ENCODE measurements around the gene MYOM1. TPM values are rescaled to one million over a fixed set of nuclear protein-coding genes. Genes with fewer than 3 reads are reported as not detected.

MYOM1 gene
- total RNA-seq, 1 experiment from 2014 or later = 0.41 TPM

DNA sequence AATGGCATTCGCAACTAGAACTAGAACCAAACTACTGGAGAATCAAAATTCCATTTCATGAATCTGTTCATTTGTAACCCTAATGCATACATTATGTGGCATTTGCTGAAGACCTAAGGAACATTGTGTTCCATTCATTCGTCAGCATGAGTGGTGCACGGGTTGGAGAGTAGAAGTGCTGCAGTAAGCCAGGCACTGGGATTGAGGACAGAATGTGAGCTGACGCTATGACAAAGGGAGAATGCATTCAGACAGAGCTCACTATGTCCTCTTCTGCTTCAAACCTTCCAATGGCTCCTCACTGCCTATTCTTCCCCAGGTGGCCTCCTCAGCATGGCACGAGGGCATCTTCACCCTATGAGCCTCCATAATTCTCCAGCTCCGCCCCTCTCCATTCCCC lies 6.3 kb upstream of the MYOM1 start:
- H3K9me3 Mint-ChIP-seq (ENCODE audit: unreplicated experiment) = no peaks in the 10 kb centered on the region
- no peak overlapping the region for H3K4me3 Mint-ChIP-seq (ENCODE audit: unreplicated experiment)
- ChIA-PET POLR2A (no interaction called here), CTCF (no interaction called here)
- no peak overlapping the region for H3K27ac Mint-ChIP-seq (ENCODE audit: unreplicated experiment)
- H3K9me3 ChIP-seq = no peaks in the 10 kb centered on the region
- H3K36me3 Mint-ChIP-seq (ENCODE audit: insufficient read depth, unreplicated experiment) = no peaks in the 10 kb centered on the region
- intact Hi-C loops (cut with micrococcal nuclease; ENCODE audit: unreplicated experiment) = no loop called here
- no TSS peak for BruUV-seq (replicated peaks)
- no peak for DNase-seq
- no peaks in the 10 kb centered on the region for H3K27me3 Mint-ChIP-seq (ENCODE audit: insufficient read depth, unreplicated experiment)
- 0 out of 2 replicates have a peak, but pooled peaks cover 9% of the 10 kb centered on the region for H3K4me1 ChIP-seq
- peaks cover 11% of the 10 kb centered on the region for H3K4me1 Mint-ChIP-seq (ENCODE audit: low read depth, unreplicated experiment)
- H3K36me3 ChIP-seq (ENCODE audit: control insufficient read depth, insufficient read depth, low read length) = no peaks in the 10 kb centered on the region
- H3K4me3 ChIP-seq (ENCODE audit: low read depth, low read length) = no peak overlapping the region
- TF ChIP-seq, protein P1, sequence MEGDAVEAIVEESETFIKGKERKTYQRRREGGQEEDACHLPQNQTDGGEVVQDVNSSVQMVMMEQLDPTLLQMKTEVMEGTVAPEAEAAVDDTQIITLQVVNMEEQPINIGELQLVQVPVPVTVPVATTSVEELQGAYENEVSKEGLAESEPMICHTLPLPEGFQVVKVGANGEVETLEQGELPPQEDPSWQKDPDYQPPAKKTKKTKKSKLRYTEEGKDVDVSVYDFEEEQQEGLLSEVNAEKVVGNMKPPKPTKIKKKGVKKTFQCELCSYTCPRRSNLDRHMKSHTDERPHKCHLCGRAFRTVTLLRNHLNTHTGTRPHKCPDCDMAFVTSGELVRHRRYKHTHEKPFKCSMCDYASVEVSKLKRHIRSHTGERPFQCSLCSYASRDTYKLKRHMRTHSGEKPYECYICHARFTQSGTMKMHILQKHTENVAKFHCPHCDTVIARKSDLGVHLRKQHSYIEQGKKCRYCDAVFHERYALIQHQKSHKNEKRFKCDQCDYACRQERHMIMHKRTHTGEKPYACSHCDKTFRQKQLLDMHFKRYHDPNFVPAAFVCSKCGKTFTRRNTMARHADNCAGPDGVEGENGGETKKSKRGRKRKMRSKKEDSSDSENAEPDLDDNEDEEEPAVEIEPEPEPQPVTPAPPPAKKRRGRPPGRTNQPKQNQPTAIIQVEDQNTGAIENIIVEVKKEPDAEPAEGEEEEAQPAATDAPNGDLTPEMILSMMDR (IDR thresholded peaks at IDR 0.05; ENCODE audit: insufficient read depth in 1 of 2, low read depth in 1 of 2, low read length in 1 of 2, severe bottlenecking in 1 of 2, unreplicated experiment in 1 of 2) = no peak
- no peaks in the 10 kb centered on the region for H3K27me3 ChIP-seq (replicated peaks; ENCODE audit: control insufficient read depth, insufficient read depth, low read length)

DNA sequence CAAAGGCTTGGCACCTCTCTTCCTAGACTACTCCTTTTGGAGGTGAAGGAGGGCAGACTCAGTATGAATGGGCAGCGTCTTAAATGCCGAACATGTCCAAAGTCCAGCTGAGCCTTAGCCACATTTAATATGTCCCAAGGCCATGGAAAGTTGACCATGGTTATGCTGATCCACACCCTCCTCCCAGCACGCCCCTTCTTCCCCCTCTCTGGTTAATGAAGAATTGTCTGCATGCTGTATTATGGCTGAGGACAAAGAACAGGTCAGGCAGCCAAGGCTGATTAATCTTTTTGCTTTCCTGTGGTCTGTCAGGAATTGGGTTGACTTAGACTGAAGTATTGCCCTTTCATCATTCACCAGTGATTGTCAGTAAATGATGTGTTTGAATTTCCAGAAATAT lies 5.8 kb upstream of the MYOM1 start:
- no peaks in the 10 kb centered on the region for H3K9me3 Mint-ChIP-seq (ENCODE audit: unreplicated experiment)
- no peak for DNase-seq
- H3K4me1 ChIP-seq = 0 out of 2 replicates have a peak, but pooled peaks cover 6% of the 10 kb centered on the region
- no peaks in the 10 kb centered on the region for H3K36me3 ChIP-seq (ENCODE audit: control insufficient read depth, insufficient read depth, low read length)
- no peaks in the 10 kb centered on the region for H3K27me3 Mint-ChIP-seq (ENCODE audit: insufficient read depth, unreplicated experiment)
- H3K27ac Mint-ChIP-seq (ENCODE audit: unreplicated experiment) = no peak overlapping the region
- intact Hi-C loops (cut with micrococcal nuclease; ENCODE audit: unreplicated experiment) = no loop called here
- TF ChIP-seq, protein P1 (IDR thresholded peaks at IDR 0.05; ENCODE audit: insufficient read depth in 1 of 2, low read depth in 1 of 2, low read length in 1 of 2, severe bottlenecking in 1 of 2, unreplicated experiment in 1 of 2) = no peak
- CTCF ChIA-PET = no interaction called here
- peaks cover 11% of the 10 kb centered on the region for H3K4me1 Mint-ChIP-seq (ENCODE audit: low read depth, unreplicated experiment)
- H3K4me3 ChIP-seq (ENCODE audit: low read depth, low read length) = no peak overlapping the region
- no peaks in the 10 kb centered on the region for H3K36me3 Mint-ChIP-seq (ENCODE audit: insufficient read depth, unreplicated experiment)
- H3K4me3 Mint-ChIP-seq (ENCODE audit: unreplicated experiment) = no peak overlapping the region
- H3K27me3 ChIP-seq (replicated peaks; ENCODE audit: control insufficient read depth, insufficient read depth, low read length) = no peaks in the 10 kb centered on the region
- POLR2A ChIA-PET = no interaction called here
- no TSS peak for BruUV-seq (replicated peaks)
- H3K9me3 ChIP-seq = no peaks in the 10 kb centered on the region

DNA sequence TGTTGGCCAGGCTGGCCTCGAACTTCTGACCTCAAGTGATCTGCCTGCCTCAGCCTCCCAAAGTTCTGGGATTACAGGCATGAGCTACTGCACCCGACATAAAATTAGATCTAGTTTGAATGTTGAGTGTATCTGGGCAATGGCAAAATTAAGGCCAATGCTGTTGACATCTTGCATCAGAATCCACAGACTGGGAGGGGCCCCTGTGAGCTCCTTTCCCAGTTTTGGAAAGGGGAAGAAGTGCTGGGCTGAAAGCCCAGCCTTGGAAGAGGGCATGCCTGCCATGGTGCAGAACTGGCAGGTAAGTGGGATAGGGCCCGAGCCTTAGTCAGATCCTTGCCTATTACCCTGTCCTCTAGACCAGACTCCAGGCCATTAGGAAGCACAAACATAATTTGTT lies 4.5 kb upstream of the MYOM1 start:
- ChIA-PET CTCF (no interaction called here), POLR2A (no interaction called here)
- no peak overlapping the region for H3K4me3 Mint-ChIP-seq (ENCODE audit: unreplicated experiment)
- no peaks in the 10 kb centered on the region for H3K27me3 Mint-ChIP-seq (ENCODE audit: insufficient read depth, unreplicated experiment)
- peaks cover 17% of the 10 kb centered on the region for H3K4me1 Mint-ChIP-seq (ENCODE audit: low read depth, unreplicated experiment)
- TF ChIP-seq, protein P1 (IDR thresholded peaks at IDR 0.05; ENCODE audit: insufficient read depth in 1 of 2, low read depth in 1 of 2, low read length in 1 of 2, severe bottlenecking in 1 of 2, unreplicated experiment in 1 of 2) = no peak
- no peaks in the 10 kb centered on the region for H3K36me3 ChIP-seq (ENCODE audit: control insufficient read depth, insufficient read depth, low read length)
- no peak overlapping the region for H3K27ac Mint-ChIP-seq (ENCODE audit: unreplicated experiment)
- H3K9me3 ChIP-seq = no peaks in the 10 kb centered on the region
- no peaks in the 10 kb centered on the region for H3K27me3 ChIP-seq (replicated peaks; ENCODE audit: control insufficient read depth, insufficient read depth, low read length)
- no peaks in the 10 kb centered on the region for H3K9me3 Mint-ChIP-seq (ENCODE audit: unreplicated experiment)
- H3K4me3 ChIP-seq (ENCODE audit: low read depth, low read length) = no peak overlapping the region
- H3K4me1 ChIP-seq = peaks cover 5% of the 10 kb centered on the region; the same call in 1 of the 2 replicates
- H3K36me3 Mint-ChIP-seq (ENCODE audit: insufficient read depth, unreplicated experiment) = no peaks in the 10 kb centered on the region
- no peak for DNase-seq
- no TSS peak for BruUV-seq (replicated peaks)
- intact Hi-C loops (cut with micrococcal nuclease; ENCODE audit: unreplicated experiment) = no loop called here

Measured in Caco-2 (cell line).